HCT116 (cell line): ENCODE results near the gene FNBP1. TPM values are rescaled to one million over a fixed set of nuclear protein-coding genes. Genes with fewer than 3 reads are reported as not detected.

Experiments used
- ATAC-seq: fragments of 200-7000 bp; cut with Tn5 transposase; 2 replicates; pipeline ENCODE4 v1.9.1; 2020; ENCODE audit warnings: mild to moderate bottlenecking, moderate library complexity
- BruUV-seq: library from RNA; stranded (reverse); fragments of 400-500 nt; replicated peaks from 2 replicates; lab custom pipeline; 2021; lab: Mats Ljungman, UMichigan
- CTCF ChIA-PET: fragments of 300-600 bp; sonication (Branson Sonifier 250); formaldehyde crosslinking; loops from one replicate; lab custom pipeline; 2021; ENCODE audit warnings: antibody characterized with exemption; lab: Charles Lee
- POLR2A ChIA-PET: fragments of 300-600, 350-600 bp; sonication (Branson Sonifier 250); formaldehyde crosslinking; loops from one replicate; lab custom pipeline; 2021; ENCODE audit warnings: antibody characterized with exemption; lab: Charles Lee
- RAD21 ChIA-PET, 2 experiments: fragments of 300-600 bp; sonication (Branson Sonifier 250); formaldehyde crosslinking; loops; one replicate each; lab custom pipeline; 2023; ENCODE audit warnings: low total read pairs in 2 of 2; ENCODE audit not compliant: uncharacterized antibody in 2 of 2, unreplicated experiment in 2 of 2, low non-redundant PET in 1 of 2; lab: Charles Lee
- DNase-seq: peaks from one replicate; pipeline ENCODE4 v3.0.0-alpha.2; 2010; ENCODE audit warnings: low read depth, low spot score
- H2AFZ ChIP-seq: fragments of 200-600 bp; shearing (Covaris generic), sonication (generic); 2 replicates; pipeline ENCODE4 v1.6.1; 2017; ENCODE audit warnings: low read depth, mixed run types, mixed read lengths, antibody characterized with exemption, low read length; ENCODE audit not compliant: poor library complexity, severe bottlenecking
- H3K27ac ChIP-seq: 2 replicates; pipeline ENCODE4 v1.5.1; 2012; ENCODE audit warnings: low read depth, low read length
- H3K27me3 ChIP-seq: fragments of 200-600 bp; sonication (generic); 2 replicates; pipeline ENCODE4 v1.6.1; 2016; ENCODE audit warnings: mixed run types, low read length, mixed read lengths; ENCODE audit not compliant: insufficient read depth
- H3K36me3 ChIP-seq, 2 experiments: fragments of 200-500 bp in 1 of 2; fragments of 200-600 bp in 1 of 2; sonication (Bioruptor generic) in 1 of 2; sonication (generic) in 1 of 2; 2 replicates each; pipeline versions ENCODE4 v1.5.1 to v1.6.1; 2014 to 2016; ENCODE audit warnings: low read length in 2 of 2, inconsistent platforms in 1 of 2, mixed read lengths in 1 of 2, mixed run types in 1 of 2; ENCODE audit not compliant: insufficient read depth in 2 of 2, control insufficient read depth in 1 of 2
- H3K4me1 ChIP-seq, 2 experiments: fragments of 200-600 bp in 1 of 2; sonication (generic) in 1 of 2; 2 replicates each; pipeline versions ENCODE4 v1.5.1 to v1.6.1; 2012 to 2017; ENCODE audit warnings: low read length in 2 of 2, inconsistent platforms in 1 of 2, mild to moderate bottlenecking in 1 of 2, mixed read lengths in 1 of 2, mixed run types in 1 of 2, moderate library complexity in 1 of 2; ENCODE audit not compliant: insufficient read depth in 2 of 2, control insufficient read depth in 1 of 2
- H3K4me2 ChIP-seq: fragments of 200-600 bp; sonication (generic); 2 replicates; pipeline ENCODE4 v1.6.1; 2017; ENCODE audit warnings: mixed run types, low read length, mixed read lengths
- H3K4me3 ChIP-seq, 2 experiments: fragments of 200-600 bp in 1 of 2; sonication (generic) in 1 of 2; replicated peaks in 1 of 2; 2 replicates each; pipeline ENCODE4 v1.5.1; 2011 to 2016; ENCODE audit warnings: low read length in 2 of 2, control low read depth in 1 of 2, low read depth in 1 of 2, mild to moderate bottlenecking in 1 of 2, mixed read lengths in 1 of 2, mixed run types in 1 of 2
- H3K79me2 ChIP-seq: fragments of 200-600 bp; sonication (generic); 2 replicates; pipeline ENCODE4 v1.6.1; 2017; ENCODE audit warnings: mild to moderate bottlenecking, mixed run types, low read length, moderate library complexity, mixed read lengths; ENCODE audit not compliant: insufficient read depth
- H3K9ac ChIP-seq: fragments of 200-600 bp; sonication (generic); 2 replicates; pipeline ENCODE4 v1.6.1; 2016; ENCODE audit warnings: low read length, mixed read lengths
- H3K9me2 ChIP-seq: fragments of 200-600 bp; sonication (generic), shearing (Covaris generic); 2 replicates; pipeline ENCODE4 v1.6.1; 2017; ENCODE audit warnings: mixed run types, mild to moderate bottlenecking, moderate library complexity; ENCODE audit not compliant: insufficient read depth
- H3K9me3 ChIP-seq, 2 experiments: fragments of 200-500 bp in 1 of 2; fragments of 200-600 bp in 1 of 2; sonication (Bioruptor generic) in 1 of 2; sonication (generic) in 1 of 2; 2 replicates each; pipeline ENCODE4 v1.6.1; 2014 to 2017; ENCODE audit warnings: low read length in 2 of 2, mixed read lengths in 2 of 2, inconsistent platforms in 1 of 2, low read depth in 1 of 2, mild to moderate bottlenecking in 1 of 2, mixed run types in 1 of 2, moderate library complexity in 1 of 2; ENCODE audit not compliant: control insufficient read depth in 1 of 2, insufficient read depth in 1 of 2
- H4K20me1 ChIP-seq: fragments of 200-600 bp; sonication (generic), shearing (Covaris generic); 2 replicates; pipeline ENCODE4 v1.6.1; 2017; ENCODE audit warnings: mixed run types, mild to moderate bottlenecking, moderate library complexity; ENCODE audit not compliant: insufficient read depth
- CEBPB ChIP-seq: IDR thresholded peaks from 2 replicates; pipeline ENCODE4 v1.6.1; 2012; ENCODE audit warnings: low read depth
- ELF1 ChIP-seq: IDR thresholded peaks from 2 replicates; pipeline ENCODE4 v1.6.1; 2012; ENCODE audit warnings: low read depth, borderline replicate concordance
- EZH2 ChIP-seq: fragments of 200-600 bp; sonication (generic); IDR thresholded peaks from 2 replicates; pipeline ENCODE4 v1.6.1; 2017; ENCODE audit warnings: antibody characterized with exemption, mixed run types
- FOSL1 ChIP-seq: IDR thresholded peaks from 2 replicates; pipeline ENCODE4 v1.6.1; 2012; ENCODE audit warnings: low read depth
- JUND ChIP-seq: IDR thresholded peaks from 2 replicates; pipeline ENCODE4 v1.6.1; 2012
- MAX ChIP-seq: IDR thresholded peaks from 2 replicates; pipeline ENCODE4 v1.6.1; 2012
- POLR2A ChIP-seq: IDR thresholded peaks from 2 replicates; pipeline ENCODE4 v1.7.0; 2011; ENCODE audit warnings: borderline replicate concordance; ENCODE audit not compliant: insufficient read depth, insufficient read length; ENCODE audit errors: extremely low read depth
- SP1 ChIP-seq: IDR thresholded peaks from 2 replicates; pipeline ENCODE4 v1.6.1; 2012; ENCODE audit warnings: low read depth
- SRF ChIP-seq: IDR thresholded peaks from 2 replicates; pipeline ENCODE4 v1.6.1; 2012; ENCODE audit warnings: low read depth
- ZBTB33 ChIP-seq: IDR thresholded peaks from 2 replicates; pipeline ENCODE4 v1.6.1; 2011; ENCODE audit warnings: mild to moderate bottlenecking, low read length, moderate library complexity; ENCODE audit not compliant: insufficient replicate concordance; ENCODE audit errors: extremely low read depth
- intact Hi-C: fragments of 100-400 bp; cut with micrococcal nuclease; formaldehyde crosslinking; loops from 2 replicates; pipeline ENCODE4 v1.10.0; 2022
- total RNA-seq: library from RNA; stranded (reverse); gene quantifications from one replicate; pipeline ENCODE4 v1.2.1, GENCODE V29; 2021; ENCODE audit not compliant: unreplicated experiment
- TF ChIP-seq, protein P1 (sequence below), 3 experiments: fragments of 200-600 bp in 1 of 3; sonication (generic) in 1 of 3; IDR thresholded peaks in 2 of 3; conservative IDR thresholded peaks in 1 of 3; 2 replicates each; pipeline ENCODE4 v1.5.1; 2012 to 2017; ENCODE audit warnings: low read depth in 2 of 3, low read length in 2 of 3, antibody characterized with exemption in 1 of 3, borderline replicate concordance in 1 of 3, control low read depth in 1 of 3, mild to moderate bottlenecking in 1 of 3, mixed read lengths in 1 of 3, mixed run types in 1 of 3, moderate library complexity in 1 of 3; ENCODE audit not compliant: insufficient read depth in 1 of 3

FNBP1 gene
- total RNA-seq, 1 experiment from 2014 or later: 25.0 TPM

GRCh38 chr9:130058887-130059286, 15.9 kb upstream of the FNBP1 start:
- POLR2A ChIA-PET: interaction anchor here (1.2 kb wide), 1 partner anchor 12 kb away, joined by 3 read pairs; no protein-coding TSS in a partner anchor
- RAD21 ChIA-PET: no interaction called here

More at GRCh38 chr9:130058887-130059286, 15.9 kb upstream of the FNBP1 start:
- H3K9ac ChIP-seq: no peak overlapping the region
- H3K4me1 ChIP-seq: peaks cover 5 to 9% of the 10 kb centered on the region in 2 experiments; a peak in 3 of 4 replicates
- no peak overlapping the region for H3K4me2 ChIP-seq
- H3K79me2 ChIP-seq: peaks cover 59% of the 10 kb centered on the region
- CTCF ChIA-PET: no interaction called here
- DNase-seq: no peak
- H2AFZ ChIP-seq: no peak overlapping the region
- no peaks in the 10 kb centered on the region for H4K20me1 ChIP-seq
- no TSS peak for BruUV-seq
- H3K27ac ChIP-seq: no peak overlapping the region
- no peaks in the 10 kb centered on the region for H3K27me3 ChIP-seq
- intact Hi-C loops: no loop called here
- no peak overlapping the region for H3K4me3 ChIP-seq
- H3K9me2 ChIP-seq: no peaks in the 10 kb centered on the region
- no peak for TF ChIP-seq EZH2
- no peak for TF ChIP-seq MAX
- TF ChIP-seq POLR2A: no peak
- TF ChIP-seq, protein P1, sequence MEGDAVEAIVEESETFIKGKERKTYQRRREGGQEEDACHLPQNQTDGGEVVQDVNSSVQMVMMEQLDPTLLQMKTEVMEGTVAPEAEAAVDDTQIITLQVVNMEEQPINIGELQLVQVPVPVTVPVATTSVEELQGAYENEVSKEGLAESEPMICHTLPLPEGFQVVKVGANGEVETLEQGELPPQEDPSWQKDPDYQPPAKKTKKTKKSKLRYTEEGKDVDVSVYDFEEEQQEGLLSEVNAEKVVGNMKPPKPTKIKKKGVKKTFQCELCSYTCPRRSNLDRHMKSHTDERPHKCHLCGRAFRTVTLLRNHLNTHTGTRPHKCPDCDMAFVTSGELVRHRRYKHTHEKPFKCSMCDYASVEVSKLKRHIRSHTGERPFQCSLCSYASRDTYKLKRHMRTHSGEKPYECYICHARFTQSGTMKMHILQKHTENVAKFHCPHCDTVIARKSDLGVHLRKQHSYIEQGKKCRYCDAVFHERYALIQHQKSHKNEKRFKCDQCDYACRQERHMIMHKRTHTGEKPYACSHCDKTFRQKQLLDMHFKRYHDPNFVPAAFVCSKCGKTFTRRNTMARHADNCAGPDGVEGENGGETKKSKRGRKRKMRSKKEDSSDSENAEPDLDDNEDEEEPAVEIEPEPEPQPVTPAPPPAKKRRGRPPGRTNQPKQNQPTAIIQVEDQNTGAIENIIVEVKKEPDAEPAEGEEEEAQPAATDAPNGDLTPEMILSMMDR (IDR thresholded peaks at IDR 0.05 in 2 of 3, conservative IDR thresholded peaks at IDR 0.05 in 1 of 3; ENCODE audit: borderline replicate concordance in 1 of 3, insufficient read depth in 1 of 3, low read depth in 2 of 3, low read length in 2 of 3): no peak
- no peak for TF ChIP-seq CEBPB
- TF ChIP-seq ZBTB33: no peak
- TF ChIP-seq ELF1: no peak
- TF ChIP-seq FOSL1: no peak
- no peak for TF ChIP-seq JUND
- TF ChIP-seq SP1: no peak
- no peak for TF ChIP-seq SRF
- TF ChIP-seq, all 23 proteins: peak for 0
- no peaks in the 10 kb centered on the region for H3K36me3 ChIP-seq
- no peak for ATAC-seq
- H3K9me3 ChIP-seq: no peaks in the 10 kb centered on the region
